Stomach (tissue), 9 donors: ENCODE data around the gene LBX1. TPM values are rescaled to one million over a fixed set of nuclear protein-coding genes. Genes with fewer than 3 reads are reported as not detected.

Experiments
- DNase-seq, 2 donors: peaks; one replicate each; pipeline versions ENCODE4 v3.0.0 to v3.0.0-alpha.2; 2013 to 2019
- H3K27ac ChIP-seq, 5 donors: fragments of 200-600 bp in 4 of 5; sonication (generic) in 4 of 5; one replicate each; pipeline ENCODE4 v1.5.1; 2013 to 2019; ENCODE audit warnings: mild to moderate bottlenecking in 1 of 5, moderate library complexity in 1 of 5
- H3K27me3 ChIP-seq, 3 donors: fragments of 200-600 bp; sonication (generic); one replicate each; pipeline ENCODE4 v1.5.1; 2017 to 2019; ENCODE audit warnings: mixed run types in 1 of 3
- H3K36me3 ChIP-seq, 4 donors: fragments of 200-600 bp; sonication (generic); 1 replicate in 3 of 4; 2 replicates in 1 of 4; pipeline ENCODE4 v1.5.1; 2016 to 2019
- H3K4me1 ChIP-seq, 4 donors: fragments of 200-600 bp; sonication (generic); one replicate each; pipeline ENCODE4 v1.5.1; 2016 to 2019
- H3K4me3 ChIP-seq, 4 donors: fragments of 200-600 bp; sonication (generic) in 3 of 4; one replicate each; pipeline ENCODE4 v1.5.1; 2016 to 2019; ENCODE audit warnings: mild to moderate bottlenecking in 1 of 4
- H3K9me3 ChIP-seq, 4 donors: fragments of 200-600 bp; sonication (generic); one replicate each; pipeline ENCODE4 v1.5.1; 2016 to 2019
- EP300 ChIP-seq: sonication (generic); formaldehyde crosslinking; IDR thresholded peaks from one replicate; pipeline ENCODE4 v1.6.1; 2017; ENCODE audit warnings: antibody characterized with exemption
- POLR2A ChIP-seq, 4 donors: fragments of 450-650 bp; IDR thresholded peaks; one replicate each; pipeline ENCODE4 v1.6.1; 2016; ENCODE audit warnings: antibody characterized with exemption in 4 of 4, control low read depth in 2 of 4, mild to moderate bottlenecking in 1 of 4, moderate library complexity in 1 of 4
- POLR2AphosphoS5 ChIP-seq, 3 donors: sonication (generic); formaldehyde crosslinking; IDR thresholded peaks; one replicate each; pipeline ENCODE4 v1.6.1; 2016; ENCODE audit warnings: antibody characterized with exemption in 3 of 3
- WGBS, 5 donors: extraction: QIAGEN DNeasy Blood & Tissue Kit in 3 of 5; methylation state at CpG; one replicate each; pipeline versions ENCODE4 v1.1.5 to v1.1.7; 2013 to 2018; 5-methylcytosine and 5-hydroxymethylcytosine counted together
- intact Hi-C: fragments of 100-400 bp; cut with DNase I; formaldehyde crosslinking; loops from one replicate; pipeline ENCODE4 v1.15.1; 2023; ENCODE audit warnings: low total_unique reads
- polyA plus RNA-seq, 3 donors: library from polyadenylated mRNA; stranded (reverse); fragments of 200-250 nt; gene quantifications; one replicate each; pipeline ENCODE4 v1.2.3, GENCODE V29; 2013
- total RNA-seq, 5 donors: library from RNA; depleted of rRNA; stranded (reverse); fragments of >200 nt; gene quantifications; one replicate each; pipeline versions ENCODE4 v1.1.0 to v1.2.3, GENCODE V29; 2014 to 2016
- TF ChIP-seq, protein P1 (sequence below), 7 experiments: fragments of 450-650 bp in 4 of 7; fragments of 200-600 bp in 3 of 7; sonication (generic) in 3 of 7; IDR thresholded peaks; one replicate each; pipeline ENCODE4 v1.5.1; 2016 to 2019; ENCODE audit warnings: antibody characterized with exemption in 7 of 7, control low read depth in 2 of 7, mild to moderate bottlenecking in 1 of 7
- donor health status: healthy with polysubstance abuse.
- donor health status: Bipolar disorder and iron deficiency.
- donor health status: healthy.

The LBX1 gene
- total and polyA plus RNA-seq, 8 donors: not detected

DNA sequence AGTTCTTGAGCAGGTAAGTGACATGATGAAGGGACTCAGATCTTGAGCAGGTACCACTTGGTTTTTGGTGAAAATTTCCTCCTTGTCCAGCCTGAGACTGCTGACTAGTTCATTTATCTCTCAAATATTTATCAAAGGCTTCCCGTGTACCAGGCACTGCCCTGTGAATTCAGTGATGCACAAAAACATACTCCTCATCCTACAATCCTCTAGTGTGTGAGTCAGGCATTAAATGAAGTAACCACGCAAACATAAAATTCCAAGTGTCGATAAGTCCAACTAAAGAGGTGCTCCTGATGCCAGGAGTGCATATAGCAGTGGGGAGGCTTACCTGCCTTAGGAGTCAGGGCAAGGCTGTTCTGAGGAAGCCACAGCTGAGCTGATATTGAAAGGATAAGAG is 41.5 kb upstream of the LBX1 start:
- H3K9me3 ChIP-seq: no peaks in the 10 kb centered on the region
- H3K27ac ChIP-seq: no peak overlapping the region
- TF ChIP-seq POLR2A (IDR thresholded peaks at IDR 0.05) (no peak), POLR2AphosphoS5 (IDR thresholded peaks at IDR 0.05) (no peak), EP300 (no peak)
- TF ChIP-seq, protein P1, sequence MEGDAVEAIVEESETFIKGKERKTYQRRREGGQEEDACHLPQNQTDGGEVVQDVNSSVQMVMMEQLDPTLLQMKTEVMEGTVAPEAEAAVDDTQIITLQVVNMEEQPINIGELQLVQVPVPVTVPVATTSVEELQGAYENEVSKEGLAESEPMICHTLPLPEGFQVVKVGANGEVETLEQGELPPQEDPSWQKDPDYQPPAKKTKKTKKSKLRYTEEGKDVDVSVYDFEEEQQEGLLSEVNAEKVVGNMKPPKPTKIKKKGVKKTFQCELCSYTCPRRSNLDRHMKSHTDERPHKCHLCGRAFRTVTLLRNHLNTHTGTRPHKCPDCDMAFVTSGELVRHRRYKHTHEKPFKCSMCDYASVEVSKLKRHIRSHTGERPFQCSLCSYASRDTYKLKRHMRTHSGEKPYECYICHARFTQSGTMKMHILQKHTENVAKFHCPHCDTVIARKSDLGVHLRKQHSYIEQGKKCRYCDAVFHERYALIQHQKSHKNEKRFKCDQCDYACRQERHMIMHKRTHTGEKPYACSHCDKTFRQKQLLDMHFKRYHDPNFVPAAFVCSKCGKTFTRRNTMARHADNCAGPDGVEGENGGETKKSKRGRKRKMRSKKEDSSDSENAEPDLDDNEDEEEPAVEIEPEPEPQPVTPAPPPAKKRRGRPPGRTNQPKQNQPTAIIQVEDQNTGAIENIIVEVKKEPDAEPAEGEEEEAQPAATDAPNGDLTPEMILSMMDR (IDR thresholded peaks at IDR 0.05): no peak
- peaks cover 0 to 45% (median 7%) of the 10 kb centered on the region in 3 donors for H3K27me3 ChIP-seq
- H3K36me3 ChIP-seq: no peaks in the 10 kb centered on the region
- no peaks in the 10 kb centered on the region for H3K4me1 ChIP-seq
- H3K4me3 ChIP-seq: no peak overlapping the region
- WGBS, 5 donors: 63 to 76% (median 65%) methylated on average over 3 of the region's 3 CpGs
- no peak for DNase-seq
- intact Hi-C loops: no loop called here

DNA sequence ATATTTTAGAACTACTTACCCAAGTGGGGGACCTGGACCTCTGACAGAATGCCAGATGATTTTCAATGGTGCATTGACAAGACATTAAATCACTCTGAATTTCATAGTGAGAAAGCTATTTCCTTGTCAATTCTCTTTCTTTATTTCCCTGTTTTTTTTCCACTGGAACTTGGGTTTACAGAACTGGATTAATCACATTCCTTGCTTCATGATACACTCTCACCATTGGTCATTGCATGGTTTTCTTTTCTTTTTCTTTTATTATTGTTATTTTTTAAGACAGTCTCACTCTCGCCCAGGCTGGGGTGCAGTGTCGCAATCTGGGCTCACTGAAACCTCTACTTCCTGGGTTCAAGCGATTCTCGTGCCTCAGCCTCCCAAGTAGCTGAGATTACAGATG is 38.5 kb upstream of the LBX1 start:
- no peak for DNase-seq
- TF ChIP-seq POLR2A (IDR thresholded peaks at IDR 0.05): no peak
- no peak for TF ChIP-seq POLR2AphosphoS5 (IDR thresholded peaks at IDR 0.05)
- TF ChIP-seq, protein P1 (IDR thresholded peaks at IDR 0.05): no peak
- TF ChIP-seq EP300: no peak
- peaks cover 0 to 54% (median 14%) of the 10 kb centered on the region in 3 donors for H3K27me3 ChIP-seq
- WGBS, 5 donors: 76 to 94% (median 85%) methylated on average over 4 of the region's 4 CpGs
- intact Hi-C loops: no loop called here
- H3K9me3 ChIP-seq: no peaks in the 10 kb centered on the region
- no peak overlapping the region for H3K27ac ChIP-seq
- H3K4me1 ChIP-seq: no peaks in the 10 kb centered on the region
- H3K36me3 ChIP-seq: no peaks in the 10 kb centered on the region
- no peak overlapping the region for H3K4me3 ChIP-seq

DNA sequence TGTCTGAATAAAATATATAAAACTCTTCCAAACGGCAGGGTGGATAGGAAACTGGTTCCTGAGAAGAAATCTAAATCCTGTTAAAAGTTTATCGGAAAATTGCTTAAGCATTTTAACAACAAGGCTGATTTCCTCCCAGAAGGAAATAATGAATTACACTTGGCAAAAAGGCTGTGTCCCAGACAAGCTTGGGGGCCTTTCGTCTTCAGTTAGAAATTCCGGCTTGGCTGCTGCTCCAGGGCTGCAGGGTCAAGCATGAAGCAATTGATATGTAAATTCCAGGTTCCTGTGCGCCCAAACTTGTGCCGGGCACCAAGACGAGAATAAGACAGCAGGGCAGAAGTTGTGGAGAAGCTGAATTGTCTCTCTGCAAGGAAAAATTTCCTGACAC is 38.0 kb upstream of the LBX1 start:
- 63 to 72% (median 66%) methylated on average over 7 of the region's 7 CpGs for WGBS, 5 donors
- no peak for DNase-seq
- Histone ChIP-seq H3K9me3 (no peaks in the 10 kb centered on the region), H3K4me1 (no peaks in the 10 kb centered on the region), H3K27ac (no peak overlapping the region), H3K4me3 (no peak overlapping the region), H3K27me3 (peaks cover 0 to 54% (median 14%) of the 10 kb centered on the region in 3 donors), H3K36me3 (no peaks in the 10 kb centered on the region)
- TF ChIP-seq POLR2AphosphoS5 (IDR thresholded peaks at IDR 0.05): no peak
- no peak for TF ChIP-seq EP300
- TF ChIP-seq, protein P1 (IDR thresholded peaks at IDR 0.05): no peak
- TF ChIP-seq POLR2A (IDR thresholded peaks at IDR 0.05): no peak
- intact Hi-C loops: no loop called here

DNA sequence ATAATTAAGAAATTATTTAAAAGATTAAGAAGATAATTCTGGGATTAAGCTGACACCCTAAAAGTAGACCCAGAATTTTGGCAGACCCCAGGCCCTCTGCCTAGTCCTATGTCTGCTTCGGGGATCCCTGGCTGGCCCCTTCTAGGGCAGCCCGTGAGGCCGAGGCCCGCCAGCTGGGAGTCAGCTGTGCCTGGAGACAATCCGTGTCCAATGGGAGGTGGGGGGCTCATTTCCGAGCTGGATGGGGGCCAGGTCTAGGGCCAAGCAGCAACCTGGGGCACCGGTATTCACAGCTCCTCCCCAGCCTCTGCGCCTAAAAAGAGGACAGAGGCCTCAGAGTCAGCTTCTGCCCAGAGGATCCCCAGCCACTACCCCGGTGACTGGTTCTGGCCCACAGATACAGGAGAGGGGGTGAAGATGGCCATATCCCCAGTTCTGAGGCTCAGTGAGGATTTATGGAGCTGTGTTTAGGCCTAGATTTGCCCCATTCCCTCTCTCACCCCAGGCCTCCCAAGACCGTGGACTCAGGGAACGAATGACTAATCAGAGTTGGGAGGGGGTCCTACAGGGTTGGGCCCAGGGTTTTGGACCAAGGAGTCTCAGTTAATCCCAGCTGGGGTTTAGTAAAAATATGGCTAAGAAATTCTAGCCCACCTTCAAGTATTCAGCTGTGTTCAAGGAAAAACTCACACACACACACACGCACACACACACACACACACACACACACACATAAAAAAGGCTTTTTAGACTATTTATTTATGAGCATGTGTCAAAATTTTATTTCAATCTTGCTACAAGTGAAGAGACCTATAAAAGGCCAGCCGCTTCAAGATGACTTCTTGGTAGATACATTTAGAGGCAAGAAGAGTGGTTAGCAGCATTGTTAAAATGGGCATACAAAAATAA is 37.4 kb upstream of the LBX1 start:
- Histone ChIP-seq H3K36me3 (no peaks in the 10 kb centered on the region), H3K27me3 (peaks cover 2 to 54% (median 18%) of the 10 kb centered on the region in 3 donors), H3K27ac (no peak overlapping the region), H3K9me3 (no peaks in the 10 kb centered on the region), H3K4me1 (no peaks in the 10 kb centered on the region), H3K4me3 (no peak overlapping the region)
- intact Hi-C loops: no loop called here
- TF ChIP-seq POLR2AphosphoS5 (IDR thresholded peaks at IDR 0.05) (no peak), POLR2A (IDR thresholded peaks at IDR 0.05) (no peak), EP300 (no peak)
- TF ChIP-seq, protein P1 (IDR thresholded peaks at IDR 0.05): no peak
- no peak for DNase-seq
- 78 to 80% (median 78%) methylated on average over 9 to 13 of the region's 13 CpGs for WGBS, 5 donors
